Thyroid gland (tissue), 4 donors: ENCODE data around the gene SLC9A8.

Experiments used
- POLR2A ChIP-seq, 2 donors: fragments of 450-650 bp; IDR thresholded peaks; one replicate each; pipeline ENCODE4 v1.6.1; 2017; ENCODE audit warnings: antibody characterized with exemption in 2 of 2, mild to moderate bottlenecking in 2 of 2, moderate library complexity in 1 of 2
- TF ChIP-seq, protein P1 (sequence below), 6 experiments: fragments of 200-600 bp in 3 of 6; fragments of 450-650 bp in 3 of 6; sonication (generic) in 3 of 6; IDR thresholded peaks; one replicate each; pipeline ENCODE4 v1.5.1; 2016 to 2019; ENCODE audit warnings: antibody characterized with exemption in 6 of 6, mild to moderate bottlenecking in 2 of 6, inconsistent platforms in 1 of 6, moderate library complexity in 1 of 6

DNA sequence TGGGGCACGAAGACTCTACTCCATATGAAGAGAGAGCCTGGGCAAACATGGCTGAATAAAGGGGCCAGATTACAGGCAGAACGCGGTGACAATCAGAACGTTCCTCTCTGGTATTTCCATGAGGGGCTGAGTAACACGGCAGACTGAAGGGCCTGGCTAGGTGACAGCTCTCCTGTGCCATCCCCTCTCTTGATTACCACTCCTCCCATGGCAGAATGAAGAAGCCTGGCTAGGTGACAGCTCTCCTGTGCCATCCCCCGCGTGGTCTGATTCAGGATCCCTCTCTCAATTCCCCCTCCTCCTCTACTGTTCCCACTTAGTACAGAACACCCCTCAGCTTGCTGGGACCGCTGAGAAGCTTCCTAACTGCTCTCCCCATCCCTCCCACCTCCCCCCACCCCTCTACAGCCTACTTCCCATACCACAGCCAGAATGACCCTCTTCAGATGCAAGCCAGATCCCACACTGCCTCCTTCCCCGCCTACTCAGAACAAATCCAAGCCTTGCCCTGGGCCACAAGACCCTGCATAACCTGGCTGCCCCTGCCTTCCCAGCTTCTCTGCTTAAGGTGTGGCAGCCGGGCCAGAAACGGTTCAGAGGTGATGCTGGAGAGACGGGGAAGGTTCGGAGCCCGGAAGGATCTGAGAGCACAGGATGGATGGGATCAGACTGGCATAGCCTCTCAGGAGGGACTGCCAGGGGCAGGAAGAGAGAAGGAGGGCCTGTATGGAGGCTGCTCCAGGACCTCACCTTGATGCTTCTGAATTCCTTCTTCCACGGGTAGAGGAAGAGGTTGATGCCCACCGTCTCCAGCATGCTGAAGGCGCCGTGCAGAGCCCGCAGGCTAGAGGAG is 95.0 kb downstream of the SLC9A8 start:
- TF ChIP-seq, protein P1, sequence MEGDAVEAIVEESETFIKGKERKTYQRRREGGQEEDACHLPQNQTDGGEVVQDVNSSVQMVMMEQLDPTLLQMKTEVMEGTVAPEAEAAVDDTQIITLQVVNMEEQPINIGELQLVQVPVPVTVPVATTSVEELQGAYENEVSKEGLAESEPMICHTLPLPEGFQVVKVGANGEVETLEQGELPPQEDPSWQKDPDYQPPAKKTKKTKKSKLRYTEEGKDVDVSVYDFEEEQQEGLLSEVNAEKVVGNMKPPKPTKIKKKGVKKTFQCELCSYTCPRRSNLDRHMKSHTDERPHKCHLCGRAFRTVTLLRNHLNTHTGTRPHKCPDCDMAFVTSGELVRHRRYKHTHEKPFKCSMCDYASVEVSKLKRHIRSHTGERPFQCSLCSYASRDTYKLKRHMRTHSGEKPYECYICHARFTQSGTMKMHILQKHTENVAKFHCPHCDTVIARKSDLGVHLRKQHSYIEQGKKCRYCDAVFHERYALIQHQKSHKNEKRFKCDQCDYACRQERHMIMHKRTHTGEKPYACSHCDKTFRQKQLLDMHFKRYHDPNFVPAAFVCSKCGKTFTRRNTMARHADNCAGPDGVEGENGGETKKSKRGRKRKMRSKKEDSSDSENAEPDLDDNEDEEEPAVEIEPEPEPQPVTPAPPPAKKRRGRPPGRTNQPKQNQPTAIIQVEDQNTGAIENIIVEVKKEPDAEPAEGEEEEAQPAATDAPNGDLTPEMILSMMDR (IDR thresholded peaks at IDR 0.05): no peak
- no peak for TF ChIP-seq POLR2A (IDR thresholded peaks at IDR 0.05)
